CD8-positive, alpha-beta memory T cell (primary cell): ENCODE data around the gene CPT2. TPM values are rescaled to one million over a fixed set of nuclear protein-coding genes. Genes with fewer than 3 reads are reported as not detected.

Experiments used
- CTCF ChIA-PET: fragments of 350-600 bp; sonication (Branson Sonifier 250); formaldehyde crosslinking; loops from one replicate; lab custom pipeline; 2021; ENCODE audit warnings: antibody characterized with exemption; lab: Charles Lee
- POLR2A ChIA-PET: fragments of 350-600 bp; sonication (Branson Sonifier 250); formaldehyde crosslinking; loops from one replicate; lab custom pipeline; 2021; ENCODE audit warnings: antibody characterized with exemption; lab: Charles Lee
- DNase-seq, 5 donors: peaks; one replicate each; pipeline versions ENCODE4 v3.0.0 to v3.0.0-alpha.2; 2020 to 2022; ENCODE audit warnings: mixed read lengths in 1 of 5
- H3K27ac ChIP-seq: one replicate; pipeline ENCODE4 v1.7.0; 2013; ENCODE audit warnings: low read depth, mild to moderate bottlenecking, low read length, moderate library complexity
- H3K27me3 ChIP-seq: 2 replicates; pipeline ENCODE4 v1.7.0; 2013; ENCODE audit warnings: low read length, mild to moderate bottlenecking; ENCODE audit not compliant: insufficient read depth, poor library complexity, severe bottlenecking
- H3K36me3 ChIP-seq: 2 replicates; pipeline ENCODE4 v1.7.0; 2013; ENCODE audit warnings: mild to moderate bottlenecking, low read length, moderate library complexity; ENCODE audit not compliant: insufficient read depth
- H3K4me1 ChIP-seq: 2 replicates; pipeline ENCODE4 v1.7.0; 2013; ENCODE audit warnings: mild to moderate bottlenecking, low read length, moderate library complexity; ENCODE audit not compliant: insufficient read depth
- H3K4me3 ChIP-seq: 2 replicates; pipeline ENCODE4 v1.7.0; 2013; ENCODE audit warnings: mild to moderate bottlenecking, low read length
- H3K9me3 ChIP-seq: 2 replicates; pipeline ENCODE4 v1.7.0; 2013; ENCODE audit warnings: mild to moderate bottlenecking, low read length
- H3K27ac Mint-ChIP-seq, 8 donors: one replicate each; pipeline ENCODE4 v1.8.0; 2020 to 2021; ENCODE audit warnings: mixed read lengths in 8 of 8, mild to moderate bottlenecking in 6 of 8, inconsistent platforms in 3 of 8, moderate library complexity in 3 of 8
- H3K27me3 Mint-ChIP-seq, 2 donors: one replicate each; pipeline ENCODE4 v1.8.0; 2020 to 2021; ENCODE audit warnings: mixed read lengths in 2 of 2, mild to moderate bottlenecking in 1 of 2, moderate library complexity in 1 of 2
- H3K36me3 Mint-ChIP-seq, 3 donors: one replicate each; pipeline ENCODE4 v1.8.0; 2020 to 2021; ENCODE audit warnings: mixed read lengths in 3 of 3, inconsistent platforms in 1 of 3, mild to moderate bottlenecking in 1 of 3
- H3K4me1 Mint-ChIP-seq, 3 donors: one replicate each; pipeline ENCODE4 v1.8.0; 2020 to 2021; ENCODE audit warnings: mixed read lengths in 3 of 3, inconsistent platforms in 1 of 3, mild to moderate bottlenecking in 1 of 3
- H3K4me3 Mint-ChIP-seq, 7 donors: one replicate each; pipeline ENCODE4 v1.8.0; 2020 to 2021; ENCODE audit warnings: mixed read lengths in 7 of 7, mild to moderate bottlenecking in 6 of 7, moderate library complexity in 4 of 7, inconsistent platforms in 2 of 7
- H3K9me3 Mint-ChIP-seq, 5 donors: one replicate each; pipeline ENCODE4 v1.8.0; 2020 to 2022; ENCODE audit warnings: mixed read lengths in 5 of 5, mild to moderate bottlenecking in 3 of 5, moderate library complexity in 2 of 5, inconsistent platforms in 1 of 5
- polyA plus RNA-seq: library from polyadenylated mRNA; unstranded; fragments of 300-500 nt; fragmentation: Illumina TruSeq; gene quantifications from one replicate; pipeline ENCODE4 v1.2.3, GENCODE V29; 2021
- total RNA-seq, 2 experiments: library from RNA; stranded (reverse); gene quantifications; one replicate each; pipeline ENCODE4 v1.2.3, GENCODE V29; 2021

Gene CPT2
- total RNA-seq (10 to 100 TPM; 20.5 to 21.4 TPM), polyA plus RNA-seq (19.4 TPM)

- DNase-seq = peak; percentile 88 to 95 (median 90)
- Histone ChIP-seq H3K36me3 (peaks cover 6% of the 10 kb centered on the region), H3K27me3 (no peaks in the 10 kb centered on the region), H3K27ac (peak within 1 kb of the TSS; percentile 96), H3K9me3 (no peaks in the 10 kb centered on the region), H3K4me1 (peaks cover 21% of the 10 kb centered on the region), H3K4me3 (peak within 1 kb of the TSS; percentile 83)
- H3K9me3 Mint-ChIP-seq = no peaks in the 10 kb centered on the region
- ChIA-PET POLR2A (interaction anchor here (0.7 kb wide), 1 partner anchor 24 kb away, joined by 3 read pairs; no protein-coding TSS in a partner anchor), CTCF (interaction anchor here (1.1 to 2.8 kb wide), 3 partner anchors 11 to 194 kb away, joined by 4 to 18 read pairs (median 5); no protein-coding TSS in a partner anchor)
- peak within 1 kb of the TSS; percentile 92 to 99 (median 97) for H3K4me3 Mint-ChIP-seq
- H3K36me3 Mint-ChIP-seq = peaks cover 5 to 32% (median 7%) of the 10 kb centered on the region in 3 donors
- H3K27me3 Mint-ChIP-seq = no peaks in the 10 kb centered on the region
- H3K4me1 Mint-ChIP-seq = peaks cover 29 to 51% (median 38%) of the 10 kb centered on the region in 3 donors
- H3K27ac Mint-ChIP-seq = peak within 1 kb of the TSS; percentile 98 to 100 (median 99)
Observed at GRCh38 chr1:53196485-53197290, at the start of gene CPT2. Gene CPT2 (plus strand): TSS chr1:53196824. CDS start chr1:53196944, 120 bp downstream.

GRCh38 chr1:53147174-53147573 is 49.5 kb upstream of the CPT2 start:
- POLR2A ChIA-PET = no interaction called here

GRCh38 chr1:53148123-53148522 is 48.5 kb upstream of the CPT2 start:
- Histone ChIP-seq H3K4me3 (no peak overlapping the region), H3K27me3 (no peaks in the 10 kb centered on the region), H3K4me1 (no peaks in the 10 kb centered on the region), H3K27ac (no peak overlapping the region), H3K9me3 (no peaks in the 10 kb centered on the region), H3K36me3 (no peaks in the 10 kb centered on the region)
- no peak overlapping the region for H3K4me3 Mint-ChIP-seq
- no peak for DNase-seq
- no peak overlapping the region for H3K27ac Mint-ChIP-seq
- no peaks in the 10 kb centered on the region for H3K36me3 Mint-ChIP-seq
- no peaks in the 10 kb centered on the region for H3K4me1 Mint-ChIP-seq
- POLR2A ChIA-PET = no interaction called here
- CTCF ChIA-PET = no interaction called here
- H3K27me3 Mint-ChIP-seq = peaks cover 3 to 6% of the 10 kb centered on the region in 2 donors
- no peaks in the 10 kb centered on the region for H3K9me3 Mint-ChIP-seq

More at GRCh38 chr1:53147174-53147573, 49.5 kb upstream of the CPT2 start:
- Histone ChIP-seq H3K36me3 (no peaks in the 10 kb centered on the region), H3K9me3 (no peaks in the 10 kb centered on the region), H3K4me1 (no peaks in the 10 kb centered on the region), H3K27me3 (no peaks in the 10 kb centered on the region), H3K4me3 (no peak overlapping the region), H3K27ac (no peak overlapping the region)
- no peak for DNase-seq
- Mint-ChIP-seq H3K36me3 (no peaks in the 10 kb centered on the region), H3K9me3 (no peaks in the 10 kb centered on the region), H3K4me3 (no peak overlapping the region), H3K27me3 (peaks cover 1 to 3% of the 10 kb centered on the region in 2 donors), H3K27ac (no peak overlapping the region), H3K4me1 (no peaks in the 10 kb centered on the region)
- CTCF ChIA-PET = no interaction called here

- CTCF ChIA-PET = interaction anchor here (1.4 kb wide), 1 partner anchor 10 kb away, joined by 4 read pairs; no protein-coding TSS in a partner anchor
- no peak overlapping the region for H3K27ac ChIP-seq
- H3K27me3 ChIP-seq = no peaks in the 10 kb centered on the region
- H3K9me3 ChIP-seq = no peaks in the 10 kb centered on the region
- H3K36me3 ChIP-seq = no peaks in the 10 kb centered on the region
- Mint-ChIP-seq H3K4me1 (no peaks in the 10 kb centered on the region), H3K4me3 (no peak overlapping the region), H3K36me3 (no peaks in the 10 kb centered on the region), H3K27ac (no peak overlapping the region), H3K27me3 (peaks cover 2 to 12% of the 10 kb centered on the region in 2 donors), H3K9me3 (no peaks in the 10 kb centered on the region)
- H3K4me3 ChIP-seq = no peak overlapping the region
- no peaks in the 10 kb centered on the region for H3K4me1 ChIP-seq
- DNase-seq = no peak
- POLR2A ChIA-PET = no interaction called here
Observed at GRCh38 chr1:53153752-53154151, 42.9 kb upstream of the CPT2 start.

DNA sequence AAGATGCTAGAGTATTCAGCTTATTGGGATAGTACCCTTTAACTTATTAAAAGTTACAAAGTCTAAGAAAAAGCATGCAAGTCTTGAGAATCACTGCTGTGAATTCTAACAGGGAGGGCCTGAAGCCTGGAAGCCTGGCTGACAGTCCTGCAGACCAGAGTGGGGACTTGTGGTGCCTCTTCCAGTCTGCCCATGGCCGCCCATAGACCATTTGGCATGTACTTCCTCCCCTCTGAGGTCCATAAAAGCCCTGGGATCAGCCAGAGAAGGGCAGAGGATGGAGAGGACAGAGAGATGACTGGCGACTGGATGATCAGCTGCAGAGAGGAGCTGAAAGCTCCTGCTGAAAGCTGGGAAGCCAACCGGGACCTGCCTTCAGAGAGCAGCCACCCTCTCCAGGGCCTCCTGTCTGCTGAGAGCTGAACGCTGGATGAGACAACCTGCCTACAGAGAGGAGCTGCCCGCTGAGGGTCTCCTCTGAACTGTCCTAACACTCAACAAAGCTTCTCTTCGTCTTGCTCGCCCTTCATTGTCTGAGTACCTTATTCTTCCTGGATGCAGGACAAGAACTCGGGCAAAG is 41.7 kb upstream of the CPT2 start:
- POLR2A ChIA-PET = no interaction called here
- Histone ChIP-seq H3K27me3 (no peaks in the 10 kb centered on the region), H3K36me3 (no peaks in the 10 kb centered on the region), H3K4me3 (no peak overlapping the region), H3K27ac (no peak overlapping the region), H3K4me1 (no peaks in the 10 kb centered on the region), H3K9me3 (no peaks in the 10 kb centered on the region)
- H3K4me1 Mint-ChIP-seq = no peaks in the 10 kb centered on the region
- H3K9me3 Mint-ChIP-seq = no peaks in the 10 kb centered on the region
- no peak overlapping the region for H3K27ac Mint-ChIP-seq
- H3K36me3 Mint-ChIP-seq = no peaks in the 10 kb centered on the region
- no peak overlapping the region for H3K4me3 Mint-ChIP-seq
- no peak for DNase-seq
- CTCF ChIA-PET = interaction anchor here (1.4 kb wide), 1 partner anchor 8 kb away, joined by 4 read pairs; no protein-coding TSS in a partner anchor
- peaks cover 2 to 12% of the 10 kb centered on the region in 2 donors for H3K27me3 Mint-ChIP-seq

- ChIA-PET POLR2A (no interaction called here), CTCF (no interaction called here)
- Mint-ChIP-seq H3K27ac (no peak overlapping the region), H3K9me3 (no peaks in the 10 kb centered on the region), H3K4me1 (no peaks in the 10 kb centered on the region), H3K27me3 (peaks cover 2 to 12% of the 10 kb centered on the region in 2 donors), H3K36me3 (no peaks in the 10 kb centered on the region), H3K4me3 (no peak overlapping the region)
- no peak for DNase-seq
- H3K9me3 ChIP-seq = no peaks in the 10 kb centered on the region
- no peak overlapping the region for H3K27ac ChIP-seq
- H3K4me1 ChIP-seq = no peaks in the 10 kb centered on the region
- no peaks in the 10 kb centered on the region for H3K36me3 ChIP-seq
- no peak overlapping the region for H3K4me3 ChIP-seq
- H3K27me3 ChIP-seq = no peaks in the 10 kb centered on the region
Observed at GRCh38 chr1:53155534-53155933, 41.1 kb upstream of the CPT2 start.

- Mint-ChIP-seq H3K27ac (no peak overlapping the region), H3K36me3 (no peaks in the 10 kb centered on the region), H3K4me3 (no peak overlapping the region), H3K9me3 (no peaks in the 10 kb centered on the region), H3K27me3 (peaks cover 2 to 12% of the 10 kb centered on the region in 2 donors), H3K4me1 (no peaks in the 10 kb centered on the region)
- no peak overlapping the region for H3K4me3 ChIP-seq
- H3K36me3 ChIP-seq = no peaks in the 10 kb centered on the region
- H3K27ac ChIP-seq = no peak overlapping the region
- DNase-seq = no peak
- H3K9me3 ChIP-seq = no peaks in the 10 kb centered on the region
- ChIA-PET CTCF (no interaction called here), POLR2A (no interaction called here)
- H3K4me1 ChIP-seq = no peaks in the 10 kb centered on the region
- no peaks in the 10 kb centered on the region for H3K27me3 ChIP-seq
Observed at GRCh38 chr1:53155945-53156344, 40.7 kb upstream of the CPT2 start.

GRCh38 chr1:53156783-53157182 is 39.8 kb upstream of the CPT2 start:
- CTCF ChIA-PET = no interaction called here
- Histone ChIP-seq H3K9me3 (no peaks in the 10 kb centered on the region), H3K4me1 (no peaks in the 10 kb centered on the region), H3K27ac (no peak overlapping the region), H3K4me3 (no peak overlapping the region), H3K27me3 (no peaks in the 10 kb centered on the region), H3K36me3 (no peaks in the 10 kb centered on the region)
- Mint-ChIP-seq H3K4me3 (no peak overlapping the region), H3K27ac (peak overlapping the region in 1 of 8 donors; percentile 7), H3K9me3 (no peaks in the 10 kb centered on the region), H3K36me3 (no peaks in the 10 kb centered on the region), H3K4me1 (no peaks in the 10 kb centered on the region), H3K27me3 (peaks cover 2 to 12% of the 10 kb centered on the region in 2 donors)
- POLR2A ChIA-PET = no interaction called here
- DNase-seq = no peak
